WI38 (cell line): Measurements from ENCODE around the gene FBN3.

ENCODE experiments used
- H3K4me3 ChIP-seq: 2 replicates; pipeline ENCODE4 v1.5.1; 2011; ENCODE audit warnings: low read depth, mild to moderate bottlenecking, control low read depth, low read length
- CTCF ChIP-seq: IDR thresholded peaks from 2 replicates; pipeline ENCODE4 v1.5.1; 2012; ENCODE audit warnings: low read depth, mild to moderate bottlenecking, control low read depth, low read length

Gene FBN3

GRCh38 chr19:8147582-8147978, 1.8 kb downstream of the FBN3 start:
- TF ChIP-seq CTCF = no peak
- H3K4me3 ChIP-seq = no peak overlapping the region

GRCh38 chr19:8146877-8147581, 2.4 kb downstream of the FBN3 start:
- H3K4me3 ChIP-seq = no peak overlapping the region
- TF ChIP-seq CTCF = no peak

GRCh38 chr19:8144273-8144995, 5.0 kb downstream of the FBN3 start:
- H3K4me3 ChIP-seq = no peak overlapping the region
- TF ChIP-seq CTCF = no peak

- TF ChIP-seq CTCF = no peak
- H3K4me3 ChIP-seq = no peak overlapping the region
These were observed 6.4 kb downstream of the FBN3 start for GRCh38 chr19:8143041-8143440.

GRCh38 chr19:8142513-8142900, 6.9 kb downstream of the FBN3 start:
- no peak for TF ChIP-seq CTCF
- no peak overlapping the region for H3K4me3 ChIP-seq

- H3K4me3 ChIP-seq = no peak overlapping the region
- no peak for TF ChIP-seq CTCF
These were observed 7.5 kb downstream of the FBN3 start for GRCh38 chr19:8141726-8142512.

- H3K4me3 ChIP-seq = no peak overlapping the region
- TF ChIP-seq CTCF = no peak
These were observed 11.2 kb downstream of the FBN3 start for GRCh38 chr19:8138201-8138600.
